ENCODE measurements around the gene IMMP2L.

- no peak for TF ChIP-seq CTCF (IDR thresholded peaks at IDR 0.05)
- TF ChIP-seq POLR2A (IDR thresholded peaks at IDR 0.05; ENCODE audit: low read length): no peak
- no peak for TF ChIP-seq RFX5 (IDR thresholded peaks at IDR 0.05)
- no peak for TF ChIP-seq MAX (IDR thresholded peaks at IDR 0.05)
- no peak for TF ChIP-seq JUN (IDR thresholded peaks at IDR 0.05)
These were observed 543.8 kb downstream of the IMMP2L start for GRCh38 chr7:111018447-111018846.

All from A549 (cell line).